GM21717 (cell line): ENCODE data around the gene MRPL2.
A peak's percentile ranks its signal among the peaks of the same experiment; 100 is the strongest.

ENCODE experiments used
- ATAC-seq: cut with Tn5 transposase; IDR thresholded peaks from one replicate; pipeline ENCODE4 v1.9.1; 2021; ENCODE audit warnings: mild to moderate bottlenecking, moderate library complexity; ENCODE audit not compliant: unreplicated experiment

MRPL2 gene

DNA sequence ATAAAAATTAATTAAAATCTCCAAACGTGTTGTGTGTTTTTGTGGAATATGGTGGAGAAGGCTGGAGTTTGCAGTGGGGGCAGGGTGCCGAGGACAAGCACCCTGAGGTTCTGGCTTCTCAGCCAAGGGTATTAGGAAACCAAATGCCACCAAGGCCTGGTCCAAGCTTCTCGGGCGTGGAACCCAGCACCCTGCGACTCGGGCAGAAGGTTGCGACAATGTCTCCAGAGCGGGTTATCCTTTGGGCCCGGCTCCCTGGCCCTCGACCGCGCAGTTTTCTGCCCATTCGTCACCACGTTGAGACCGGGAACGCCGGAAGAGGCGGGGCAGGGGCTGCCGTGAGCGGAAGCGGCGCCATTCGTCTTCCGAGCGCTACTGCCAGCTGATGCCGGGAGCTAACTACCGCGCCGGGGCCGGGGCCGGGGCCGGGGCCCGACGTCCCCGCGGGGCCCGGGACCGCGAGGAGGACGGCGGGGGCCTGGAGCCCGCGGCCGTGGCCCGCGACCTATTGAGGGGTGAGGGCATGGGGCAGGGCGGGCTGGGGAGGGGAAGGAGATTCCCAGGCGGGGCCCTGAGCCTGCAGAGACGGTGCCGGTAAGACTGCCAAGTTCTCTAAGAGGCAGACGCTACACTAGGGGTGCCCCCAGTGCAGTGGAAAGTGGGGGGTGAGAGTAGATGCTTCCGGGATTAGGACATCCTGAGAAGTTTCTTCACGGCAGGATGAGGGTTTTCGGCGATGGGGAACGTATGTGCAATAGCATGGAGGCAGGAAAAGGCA, 37.8 kb downstream of the MRPL2 start, which contains the start of gene RRP36:
RRP36 (plus strand) TSS at position 354 of the 778 bp plus-strand sequence; CDS start at position 386, 32 bp downstream.
- ATAC-seq, result peak; percentile 49

GRCh38 chr6:43020847-43021246, 38.4 kb downstream of the MRPL2 start:
- no peak for ATAC-seq

DNA sequence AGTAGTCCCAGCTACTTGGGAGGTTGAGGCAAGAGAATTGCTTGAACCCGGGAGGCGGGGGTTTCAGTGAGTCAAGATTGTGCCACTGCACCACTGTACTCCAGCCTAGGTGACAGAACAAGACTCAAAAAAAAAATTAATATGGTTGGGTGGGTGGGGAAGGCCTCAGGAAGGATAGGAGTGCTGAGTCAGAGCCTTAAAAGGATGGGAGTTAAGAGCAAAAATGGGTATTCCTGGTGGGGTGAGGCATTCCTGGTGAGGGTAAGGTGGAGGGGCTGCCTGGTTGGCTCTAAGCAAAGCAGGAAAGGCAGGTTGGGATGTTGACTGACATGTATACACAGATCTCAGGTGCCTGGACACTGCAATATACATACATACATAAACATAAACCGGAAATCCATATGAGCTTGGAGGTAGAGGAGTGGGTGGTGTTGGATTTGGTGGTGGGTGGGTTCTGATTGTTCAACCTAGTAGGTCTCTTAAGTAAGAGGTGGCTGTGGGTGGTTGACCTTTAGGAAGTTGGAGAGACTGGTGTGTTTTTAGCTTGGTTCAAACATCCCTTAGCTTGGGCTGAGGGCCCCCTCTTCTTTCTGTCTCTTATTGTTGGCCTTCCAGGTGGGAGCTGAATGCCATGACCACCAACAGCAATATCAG, 39.1 kb downstream of the MRPL2 start:
- ATAC-seq, result no peak

DNA sequence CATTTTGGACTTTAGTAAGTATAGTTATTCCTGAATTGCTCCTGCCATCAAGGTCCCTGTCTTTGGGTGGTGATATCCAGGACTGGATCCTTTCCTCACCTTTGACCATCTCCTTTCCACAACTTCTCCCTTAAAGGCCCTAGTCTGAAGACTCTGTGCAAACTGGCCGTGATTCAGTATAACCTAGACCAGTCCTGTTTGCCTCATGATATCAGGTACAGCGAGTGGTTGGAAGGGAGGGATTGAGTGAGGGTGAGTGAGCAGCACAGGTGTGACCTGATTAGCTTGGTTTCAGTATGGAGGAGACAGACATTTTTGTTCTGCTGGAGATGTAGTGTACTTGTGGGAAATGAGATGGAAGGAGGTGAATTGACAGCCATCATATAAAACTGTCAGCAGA, 40.1 kb downstream of the MRPL2 start:
- ATAC-seq, result no peak

DNA sequence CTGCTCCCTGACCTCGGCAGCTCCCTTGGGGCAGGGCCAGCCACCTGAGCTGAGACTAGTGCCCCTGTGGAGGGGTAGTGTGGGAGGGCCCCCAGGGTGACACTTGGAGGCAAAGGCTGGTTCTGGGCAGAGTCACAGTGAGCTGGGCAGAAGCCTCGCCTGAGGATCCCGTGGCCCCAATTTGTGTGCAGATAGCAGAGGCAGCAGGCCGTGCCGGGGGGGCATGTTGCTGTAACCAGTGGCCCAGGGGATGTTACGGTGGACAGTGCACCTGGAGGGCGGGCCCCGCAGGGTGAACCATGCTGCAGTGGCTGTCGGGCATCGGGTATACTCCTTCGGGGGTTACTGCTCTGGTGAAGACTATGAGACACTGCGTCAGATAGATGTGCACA, 42.3 kb downstream of the MRPL2 start:
- no peak for ATAC-seq

- ATAC-seq, result no peak
Measured at GRCh38 chr6:43016176-43016942, 42.9 kb downstream of the MRPL2 start.

GRCh38 chr6:43014434-43014909, 44.8 kb downstream of the MRPL2 start:
- no peak for ATAC-seq

DNA sequence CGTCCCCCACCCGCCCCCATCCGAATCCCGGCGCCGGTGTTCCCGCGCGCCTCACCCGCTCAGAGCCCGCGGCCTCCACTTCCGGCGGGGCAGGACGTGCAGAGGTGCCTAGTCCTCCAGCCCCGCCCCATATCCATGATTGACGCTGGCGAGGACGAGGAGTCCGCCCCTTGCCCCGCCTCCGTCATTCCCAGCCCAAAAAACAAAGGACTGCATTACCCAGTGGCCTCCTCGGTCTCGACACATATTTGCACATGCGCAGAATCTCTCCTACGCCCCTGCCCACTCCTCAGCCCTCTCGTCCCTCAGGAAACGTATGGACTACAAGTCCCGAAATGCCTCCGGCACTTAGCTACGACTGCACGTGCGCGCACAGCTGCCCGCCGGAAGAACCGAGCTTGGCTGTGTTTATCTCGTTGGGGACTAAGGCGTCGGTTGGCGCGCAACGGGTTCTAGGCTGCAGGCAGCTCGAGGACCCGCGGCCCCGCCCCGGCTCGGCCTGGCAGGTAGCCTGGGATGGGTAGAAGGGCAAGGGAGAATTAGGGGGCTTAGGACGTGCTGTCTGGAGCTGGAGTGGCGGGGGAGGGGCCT, 45.3 kb downstream of the MRPL2 start, which contains the start of the genes KLHDC3 and MEA1:
KLHDC3 (plus strand) TSS at position 407 of the 591 bp plus-strand sequence. CDS start 2,944 bp downstream, outside the sequence.
MEA1 (minus strand) TSS at position 104 of the 591 bp plus-strand sequence. CDS start 133 bp downstream, outside the sequence.
- peak; percentile 82 for ATAC-seq

GRCh38 chr6:43013097-43013842, 46.0 kb downstream of the MRPL2 start:
- peak; percentile 4 for ATAC-seq

GRCh38 chr6:43012364-43012763, 46.9 kb downstream of the MRPL2 start:
- no peak for ATAC-seq

- no peak for ATAC-seq
Measured at GRCh38 chr6:43011207-43011606, 48.0 kb downstream of the MRPL2 start.

DNA sequence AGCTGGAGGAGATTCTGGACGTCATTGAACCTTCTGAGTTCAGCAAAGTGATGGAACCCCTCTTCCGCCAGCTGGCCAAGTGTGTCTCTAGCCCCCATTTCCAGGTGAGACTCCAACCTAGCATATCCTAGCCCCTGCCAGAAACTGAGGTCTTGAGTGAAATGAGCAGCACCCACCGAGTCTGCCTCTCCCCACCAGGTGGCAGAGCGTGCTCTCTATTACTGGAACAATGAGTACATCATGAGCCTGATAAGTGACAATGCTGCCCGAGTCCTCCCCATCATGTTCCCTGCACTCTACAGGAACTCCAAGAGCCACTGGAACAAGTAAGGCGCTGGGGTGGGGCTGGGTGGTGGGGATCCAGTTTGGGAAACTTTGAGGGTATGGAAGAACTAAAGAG, 50.1 kb downstream of the MRPL2 start:
- no peak for ATAC-seq

DNA sequence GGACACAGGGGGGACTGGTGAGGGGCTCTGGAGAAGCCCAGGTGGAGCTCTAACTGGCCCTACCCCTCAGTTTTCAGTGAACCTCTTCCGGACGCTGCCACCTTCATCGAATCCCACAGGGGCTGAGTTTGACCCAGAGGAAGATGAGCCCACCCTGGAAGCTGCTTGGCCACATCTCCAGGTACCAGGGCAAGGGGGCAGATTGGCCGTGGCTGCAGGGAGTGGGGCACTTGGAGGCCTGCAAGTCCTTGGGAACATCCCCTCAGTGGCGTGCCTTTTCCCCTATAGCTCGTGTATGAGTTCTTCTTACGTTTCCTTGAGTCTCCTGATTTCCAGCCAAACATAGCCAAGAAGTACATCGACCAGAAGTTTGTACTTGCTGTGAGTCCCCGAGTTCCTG, 52.1 kb downstream of the MRPL2 start:
- no peak for ATAC-seq

GRCh38 chr6:43006251-43006650, 53.0 kb downstream of the MRPL2 start:
- ATAC-seq, result no peak

GRCh38 chr6:43005844-43006243, 53.4 kb downstream of the MRPL2 start:
- no peak for ATAC-seq
